Measurements from ENCODE around the gene NCOA3.

NCOA3 gene

DNA sequence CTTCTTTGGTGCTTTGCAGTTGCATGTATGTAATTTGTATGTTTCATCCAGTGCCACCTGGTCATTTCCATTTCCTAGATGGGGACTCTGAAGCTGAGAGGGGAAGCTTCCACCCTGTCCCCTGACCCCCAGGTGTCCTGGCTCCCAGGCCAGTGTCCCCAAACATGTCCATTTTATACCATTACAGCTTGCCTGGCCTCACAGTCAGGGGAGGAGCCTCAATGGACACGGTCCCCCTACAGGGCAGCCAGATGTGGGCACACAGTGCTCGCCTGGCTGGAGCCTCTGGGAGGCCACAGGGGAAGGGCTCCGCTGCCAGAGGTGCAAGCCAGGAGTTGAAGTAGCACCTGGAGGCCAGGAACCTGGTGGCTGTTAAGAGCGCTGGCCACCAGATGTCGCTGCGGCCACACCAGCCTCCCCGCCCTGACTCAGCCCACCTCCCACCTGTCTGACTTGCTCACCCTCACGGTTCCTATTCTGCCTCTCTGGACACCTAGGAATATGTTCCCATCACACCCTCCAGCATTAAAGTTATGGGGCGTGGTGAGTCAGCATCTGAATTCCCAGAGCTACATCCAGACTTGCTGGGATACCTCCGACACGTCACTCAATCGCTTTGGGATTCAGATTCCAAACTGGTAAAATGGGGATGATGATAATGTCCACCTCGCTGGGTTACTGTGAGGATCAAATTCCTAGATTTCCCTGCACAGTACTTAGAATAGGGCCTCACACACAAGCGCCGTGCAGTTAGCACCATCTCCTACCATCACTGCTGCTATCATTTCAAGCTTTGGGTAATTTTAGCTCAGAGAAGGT is 176.2 kb downstream of the NCOA3 start:
- peak; percentile 47 for DNase-seq (ENCODE audit: low spot score)

DNA sequence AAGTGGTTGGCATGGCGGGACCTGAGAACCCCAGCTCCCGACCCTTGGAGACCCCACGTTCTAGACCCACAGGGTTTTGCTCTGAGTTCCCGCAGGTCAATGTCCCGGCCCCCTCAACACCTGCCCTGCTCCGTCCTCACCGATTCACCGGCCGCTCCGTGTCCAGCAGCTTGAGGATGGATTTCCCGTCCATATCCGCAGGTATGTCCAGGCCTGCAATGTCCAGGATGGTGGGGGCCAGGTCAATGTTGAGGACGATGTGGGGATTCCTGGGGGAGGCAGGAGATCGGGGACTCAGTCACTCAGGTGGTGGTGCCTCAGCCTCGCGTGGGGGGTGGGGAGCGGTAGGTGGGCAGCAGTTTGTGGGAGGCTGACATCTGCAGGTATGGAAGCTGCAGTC is 176.8 kb downstream of the NCOA3 start:
- no peak for DNase-seq (ENCODE audit: low spot score)

DNA sequence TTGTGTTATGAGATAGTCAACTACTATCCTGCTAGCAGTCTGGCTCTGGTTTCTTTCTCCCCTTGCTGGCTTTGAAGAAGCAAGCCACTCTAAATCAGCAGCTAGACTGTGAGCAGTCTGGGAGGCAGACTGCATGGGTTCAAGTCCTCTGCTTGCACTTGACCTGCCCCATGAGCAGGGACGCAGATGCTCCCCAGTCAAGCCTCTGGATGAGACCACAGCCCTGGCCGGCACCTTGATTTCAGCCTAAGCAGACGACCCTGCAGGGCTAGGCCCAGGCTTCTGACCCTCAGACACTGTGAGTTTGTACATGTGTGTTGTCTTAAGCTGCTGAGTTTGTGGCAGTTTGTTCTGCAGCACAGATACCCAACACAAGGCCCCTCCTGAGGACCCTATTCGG is 177.8 kb downstream of the NCOA3 start:
- DNase-seq (ENCODE audit: low spot score), result no peak

DNA sequence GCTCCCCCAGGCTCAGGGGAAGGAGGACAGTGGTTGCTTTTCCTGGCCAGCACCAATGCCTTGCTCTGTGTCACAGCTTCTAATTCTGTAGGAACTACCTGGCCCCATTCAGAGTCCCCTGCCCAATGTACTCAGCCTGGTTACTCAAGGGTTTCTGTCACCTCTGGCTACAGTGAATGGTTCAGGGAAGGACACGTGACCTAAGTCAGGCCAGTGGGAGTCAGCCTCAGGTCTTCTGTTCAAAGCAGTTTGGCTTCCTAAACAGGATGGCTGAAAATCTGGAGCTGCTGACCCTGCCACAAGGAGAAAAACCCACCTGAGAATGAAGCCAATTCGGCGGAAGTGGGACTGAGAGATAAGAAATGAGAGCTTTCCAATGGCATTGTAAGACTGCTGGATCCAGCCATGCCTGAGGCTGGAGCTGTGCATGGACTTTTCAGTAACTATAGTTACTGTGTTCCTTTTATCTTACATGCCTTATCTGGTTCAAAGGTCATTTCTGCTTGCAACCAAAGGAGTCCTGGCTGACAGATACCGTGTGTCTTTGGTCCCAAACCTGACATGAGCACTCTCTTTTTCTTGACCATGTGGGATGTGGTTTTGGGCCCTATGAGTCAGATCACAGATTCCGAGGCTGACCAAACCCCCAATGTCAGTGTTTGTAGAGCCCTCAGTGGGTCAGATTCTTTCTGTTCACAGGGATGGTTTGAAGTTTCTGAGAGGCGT is 179.3 kb downstream of the NCOA3 start:
- DNase-seq (ENCODE audit: low spot score), result no peak

DNA sequence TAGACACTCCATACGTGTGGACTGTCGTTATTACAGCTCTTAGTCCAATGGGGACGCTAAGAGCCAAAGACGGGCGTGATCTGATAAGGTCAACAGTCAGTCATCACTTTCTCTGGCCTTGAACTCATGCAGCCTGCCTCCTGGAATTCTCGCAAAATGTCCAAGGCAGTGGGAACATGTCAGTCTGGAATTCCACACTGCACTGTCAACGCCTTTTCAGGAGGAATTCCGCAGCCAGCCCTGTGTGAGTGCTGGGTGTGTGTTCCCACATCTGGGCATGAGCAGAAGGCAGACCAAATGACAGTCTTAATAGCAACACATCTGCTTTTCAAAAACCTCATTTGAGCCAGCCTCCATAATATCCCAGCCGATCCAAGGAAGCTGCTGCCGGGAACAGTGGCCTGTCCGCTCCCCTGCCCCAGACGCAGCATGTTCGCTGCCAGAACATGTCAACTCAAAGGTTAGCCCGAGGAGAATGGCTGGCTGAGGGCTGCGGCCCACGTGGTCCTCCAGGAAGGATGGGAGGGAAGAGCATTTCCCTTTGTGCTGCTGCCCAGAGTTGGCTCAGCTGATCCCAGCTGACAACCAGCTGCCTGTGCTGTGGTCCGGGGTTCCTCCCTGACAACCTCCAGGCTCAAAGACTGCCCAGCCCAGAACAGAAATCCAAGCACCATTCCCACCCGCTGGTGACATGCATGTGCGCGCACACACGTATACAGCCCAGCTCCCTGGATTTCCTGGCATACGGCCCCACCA is 180.5 kb downstream of the NCOA3 start:
- DNase-seq (ENCODE audit: low spot score), result peak; percentile 81

DNA sequence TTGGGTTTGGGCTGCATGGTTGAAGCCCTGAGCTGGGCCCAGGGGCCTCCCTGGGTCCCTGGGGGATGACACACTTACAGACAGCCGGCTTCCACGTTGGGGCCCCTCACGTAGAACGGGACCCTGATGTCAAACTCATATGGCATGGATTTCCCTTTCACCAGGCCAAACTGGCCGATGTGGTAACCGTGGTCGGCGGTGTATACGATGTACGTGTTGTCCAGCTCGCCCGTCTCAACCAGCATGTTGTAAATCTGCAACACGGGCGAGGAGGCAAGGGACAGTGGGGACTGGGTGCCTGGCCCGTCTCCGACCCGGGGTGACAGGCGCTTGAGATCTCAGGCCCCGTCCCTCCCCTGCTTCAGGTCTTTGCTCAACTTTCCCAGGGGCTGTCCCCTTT is 181.2 kb downstream of the NCOA3 start:
- no peak for DNase-seq (ENCODE audit: low spot score)

DNA sequence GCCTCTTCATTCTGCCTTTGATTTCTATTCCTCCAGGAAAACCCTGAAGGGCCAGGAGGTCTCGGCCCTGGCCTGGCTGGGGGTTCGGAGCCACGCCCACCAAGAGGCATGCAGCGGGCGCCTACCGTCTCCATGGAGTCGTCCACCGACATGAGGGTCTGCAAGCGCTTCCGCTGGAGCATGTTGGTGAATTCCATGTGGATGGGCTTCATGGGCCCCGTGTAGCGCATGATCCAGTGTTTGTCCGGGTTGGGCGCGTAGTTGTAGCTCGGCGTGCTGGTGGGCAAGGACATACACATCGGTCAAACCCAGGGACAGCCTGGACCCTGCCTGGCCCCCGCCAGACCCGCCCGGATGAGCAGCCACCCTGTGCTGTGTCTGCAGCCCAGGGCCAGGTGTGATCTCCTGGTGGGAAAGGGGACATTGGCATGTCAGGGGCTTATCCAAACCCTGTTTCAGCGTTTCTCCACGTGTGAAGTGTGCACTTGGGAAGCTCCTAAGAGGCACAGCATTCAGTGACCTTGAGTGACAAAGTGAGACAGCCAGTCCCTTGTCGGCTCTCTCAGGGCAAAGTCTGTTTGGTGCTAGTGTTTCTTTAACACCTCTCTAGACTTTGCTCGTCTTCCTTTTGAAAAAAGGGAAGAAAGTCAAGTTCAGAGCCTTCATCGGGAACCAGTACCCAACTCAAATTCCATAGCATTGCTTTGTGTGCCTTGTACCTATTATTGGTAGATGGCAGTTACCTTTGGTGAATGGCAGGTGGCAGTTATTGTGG is 182.8 kb downstream of the NCOA3 start:
- no peak for DNase-seq (ENCODE audit: low spot score)

DNA sequence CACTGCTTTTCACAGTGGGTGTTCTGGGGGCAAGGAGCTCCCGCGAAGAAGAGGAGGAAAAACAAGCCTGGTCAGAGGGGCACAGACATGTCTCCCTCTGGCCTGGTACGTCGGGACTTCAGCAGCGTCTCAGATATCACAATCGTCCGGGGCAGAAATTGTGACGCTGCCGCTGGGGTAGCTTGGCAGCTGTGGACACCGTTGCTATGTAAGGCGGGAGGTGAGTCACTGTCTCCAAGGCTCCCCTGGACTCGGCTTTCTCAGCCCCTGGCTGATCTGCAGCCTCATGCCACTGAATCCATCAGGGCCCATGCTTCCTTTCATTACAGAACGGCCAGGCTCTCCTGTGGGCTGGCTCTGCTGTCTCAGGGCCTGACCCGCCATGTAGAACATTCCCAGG is 184.9 kb downstream of the NCOA3 start:
- DNase-seq (ENCODE audit: low spot score), result no peak

DNA sequence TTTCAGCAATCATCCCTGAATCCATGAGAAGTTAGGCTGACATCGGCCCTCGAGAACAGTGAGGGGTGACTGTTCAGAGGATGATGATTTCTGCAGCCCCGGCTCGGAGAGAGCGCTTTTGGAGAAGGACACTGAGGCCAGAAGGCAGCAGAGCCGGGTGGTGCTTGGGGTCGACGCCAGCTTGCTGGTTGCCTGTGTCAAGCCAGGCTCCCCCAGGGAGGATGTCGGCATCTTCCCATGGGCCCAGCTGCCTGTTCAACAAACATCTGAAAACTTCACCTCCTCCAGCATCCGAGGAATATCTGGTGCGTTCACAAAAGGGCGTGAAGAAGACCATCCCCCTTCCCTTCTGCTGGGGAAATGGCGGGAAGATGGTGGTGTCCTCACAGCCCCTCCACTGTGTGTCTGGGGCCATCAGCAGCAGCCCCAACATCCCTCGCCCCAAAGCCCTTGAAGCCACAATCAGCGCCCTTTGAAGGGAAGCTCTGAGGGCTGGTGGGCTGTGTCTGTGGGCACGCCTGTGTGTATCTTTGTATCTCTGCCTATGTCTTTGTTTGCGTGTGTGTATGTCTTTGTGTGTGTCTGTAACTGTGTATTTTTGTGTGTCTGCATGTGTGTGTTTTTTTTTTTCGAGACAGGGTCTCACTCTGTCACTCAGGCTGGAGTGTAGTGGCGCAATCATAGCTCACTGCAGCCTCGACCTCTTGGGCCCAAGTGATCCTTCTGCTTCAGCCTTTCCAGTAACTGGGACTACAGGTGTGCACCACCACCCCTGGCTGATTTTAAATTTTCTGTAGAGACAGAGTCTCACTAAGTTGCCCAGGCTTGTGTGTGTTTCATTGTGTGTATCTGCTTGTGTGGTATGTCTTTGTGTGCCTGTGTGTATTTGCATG is 185.7 kb downstream of the NCOA3 start:
- no peak for DNase-seq (ENCODE audit: low spot score)

DNA sequence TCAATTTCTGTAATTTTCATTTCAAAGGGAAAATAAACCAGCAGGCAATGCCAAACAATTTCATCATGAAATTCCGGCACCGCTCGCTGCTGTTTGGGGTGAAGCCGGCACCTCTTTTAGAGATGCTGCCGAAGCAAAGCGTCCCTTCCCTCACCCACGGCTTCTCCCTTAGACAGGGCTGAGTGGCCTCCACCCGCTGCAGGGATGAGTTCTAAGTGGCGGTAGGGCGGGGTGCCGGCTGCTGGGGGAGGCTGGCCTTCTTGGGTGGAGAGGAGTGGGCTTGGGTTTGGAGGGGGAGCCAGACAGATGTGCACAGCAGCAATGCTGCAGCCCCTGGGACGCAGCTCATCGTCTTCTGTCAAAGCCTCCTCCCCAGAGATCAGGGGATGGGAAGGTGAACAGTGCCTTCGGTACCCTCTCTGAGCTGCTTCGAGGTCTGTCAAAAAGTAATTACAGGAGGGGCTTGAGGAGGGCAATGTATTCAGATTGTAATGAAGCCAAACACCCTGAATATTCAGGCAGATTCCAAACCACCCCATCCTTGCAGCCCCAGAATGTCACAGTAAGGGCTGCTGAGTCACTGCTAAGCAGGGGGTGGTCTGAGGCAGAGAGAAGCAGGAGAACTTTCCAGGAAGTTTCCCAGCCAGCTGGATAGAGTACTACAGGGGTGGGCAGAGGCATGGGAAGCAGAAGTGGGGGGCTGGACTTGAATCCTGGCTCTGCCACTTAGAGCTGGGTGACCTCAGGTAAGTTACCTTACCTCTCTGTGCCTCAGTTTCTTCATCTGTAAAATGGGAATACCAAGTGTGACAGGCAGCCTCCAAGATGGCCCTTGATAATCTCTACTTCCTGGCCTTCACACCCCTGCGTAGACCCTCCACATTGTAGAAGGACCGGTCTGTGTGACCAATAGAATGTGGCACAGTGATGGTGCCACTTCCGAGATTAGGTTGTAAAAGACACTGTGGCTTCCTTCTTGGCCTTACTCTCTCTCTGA is 187.0 kb downstream of the NCOA3 start:
- no peak for DNase-seq (ENCODE audit: low spot score)

DNA sequence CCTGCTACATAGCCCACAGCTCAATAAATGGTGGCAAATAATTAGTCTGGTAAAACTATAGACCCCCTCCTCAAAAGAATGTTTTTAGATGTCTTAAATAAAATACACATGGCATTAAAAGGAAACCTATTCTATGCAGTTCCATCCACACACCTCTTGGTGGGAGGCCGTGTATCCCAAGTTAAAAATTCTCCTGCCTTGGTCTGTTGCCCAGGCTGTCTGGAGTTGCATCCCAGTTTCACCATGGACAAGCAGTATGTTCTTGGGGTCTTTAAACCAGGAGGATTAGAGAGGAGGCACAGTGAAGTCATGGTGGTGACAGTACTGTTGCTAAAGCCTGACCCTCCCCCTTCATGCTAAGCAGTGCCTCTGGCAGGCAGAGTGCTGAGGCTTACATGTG is 188.0 kb downstream of the NCOA3 start:
- DNase-seq (ENCODE audit: low spot score), result no peak

DNA sequence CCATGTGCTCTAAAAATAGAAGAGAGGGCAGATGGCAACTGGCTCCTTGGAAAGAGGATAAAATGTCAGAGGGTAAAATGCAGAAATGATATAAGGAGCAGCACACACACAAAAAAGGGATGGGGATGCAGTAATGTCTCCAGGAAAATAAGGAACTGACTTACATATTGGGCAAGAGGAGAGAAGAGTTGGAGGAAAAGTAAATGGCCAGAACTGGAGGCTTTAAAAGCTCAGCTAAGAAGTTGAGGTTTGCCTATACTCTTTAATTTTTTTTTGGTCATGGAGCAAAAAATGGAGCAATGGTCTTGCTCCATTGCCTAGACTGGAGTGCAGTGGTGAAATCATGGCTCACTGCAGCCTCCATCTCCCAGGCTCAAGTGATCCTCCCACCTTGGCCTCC is 189.9 kb downstream of the NCOA3 start:
- DNase-seq (ENCODE audit: low spot score), result no peak

DNA sequence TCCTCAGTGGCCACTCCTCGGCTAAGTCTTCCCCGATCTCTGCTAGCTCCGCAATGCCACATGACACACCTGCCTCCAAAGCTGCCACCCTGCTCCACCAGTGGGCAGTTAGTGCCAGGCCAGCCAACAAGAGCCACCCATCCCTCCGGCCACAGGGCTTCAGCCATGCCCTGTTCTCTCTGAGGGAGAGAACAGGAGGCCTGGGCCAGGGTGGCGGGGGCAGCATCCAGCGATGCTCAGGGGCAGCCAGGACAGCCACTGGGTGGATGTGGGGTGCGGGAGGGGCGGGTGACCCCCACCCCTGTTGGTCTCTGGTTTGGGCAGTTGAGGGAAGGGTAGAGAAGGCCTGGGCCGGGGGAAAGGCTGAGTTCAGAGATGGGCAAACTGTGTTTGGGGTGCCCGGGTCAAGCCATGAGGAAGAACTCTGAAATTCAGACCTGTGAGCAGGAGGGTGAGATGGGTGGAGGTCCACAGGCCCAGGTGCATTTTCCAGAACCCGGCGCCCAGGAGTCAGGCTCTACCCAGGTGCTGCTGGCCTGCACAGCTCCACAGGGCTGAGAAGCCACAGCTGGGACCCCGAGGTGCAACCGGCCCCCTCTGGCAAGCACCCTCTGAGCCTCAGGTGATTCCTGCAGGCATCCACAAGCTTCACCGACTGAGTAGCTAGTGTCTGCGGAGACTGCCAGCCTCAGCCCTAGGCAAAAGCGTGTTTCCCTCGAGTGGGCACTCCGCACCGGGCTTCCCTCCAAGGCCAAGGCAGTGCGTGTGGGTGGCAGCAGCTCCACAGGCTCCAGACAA is 192.5 kb downstream of the NCOA3 start:
- DNase-seq (ENCODE audit: low spot score), result no peak

DNA sequence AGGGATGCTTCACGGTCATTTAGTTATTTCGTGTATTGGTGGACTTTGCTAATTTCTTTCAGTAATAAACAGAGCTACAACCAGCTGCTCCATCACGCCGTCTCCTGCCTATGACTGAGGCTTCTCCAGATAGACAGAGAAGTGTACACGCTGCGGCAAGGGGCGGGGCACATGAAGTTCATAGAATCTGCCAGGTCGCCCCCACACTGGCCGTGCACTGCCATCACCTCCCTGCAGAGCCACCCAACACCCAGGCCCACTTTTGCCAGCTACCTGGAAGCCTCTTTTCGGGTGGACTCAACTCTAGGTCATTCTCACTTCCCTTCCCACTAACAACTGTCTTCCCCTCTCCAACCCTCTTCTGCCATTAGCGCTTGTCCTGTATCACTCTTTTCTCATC is 195.2 kb downstream of the NCOA3 start:
- no peak for DNase-seq (ENCODE audit: low spot score)

DNA sequence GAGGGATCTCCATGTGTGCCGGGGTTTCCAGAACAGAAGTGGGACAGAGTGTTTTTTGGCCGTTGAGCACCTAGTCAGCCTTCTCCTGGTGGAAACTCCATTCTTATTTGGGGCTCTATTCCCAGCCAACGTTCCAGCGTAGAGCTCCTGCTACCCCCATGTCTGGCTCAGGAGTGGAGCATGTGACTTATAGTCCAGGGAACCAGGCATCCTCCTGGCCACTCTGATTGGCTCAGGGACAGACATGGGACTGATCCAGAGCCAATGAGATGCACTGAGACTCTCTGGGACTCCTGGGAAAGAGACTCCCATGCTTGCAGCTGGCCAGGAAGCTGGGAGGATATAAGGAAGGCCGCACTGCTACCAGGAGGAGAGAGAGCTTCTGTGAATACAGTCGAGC is 196.5 kb downstream of the NCOA3 start:
- no peak for DNase-seq (ENCODE audit: low spot score)

DNA sequence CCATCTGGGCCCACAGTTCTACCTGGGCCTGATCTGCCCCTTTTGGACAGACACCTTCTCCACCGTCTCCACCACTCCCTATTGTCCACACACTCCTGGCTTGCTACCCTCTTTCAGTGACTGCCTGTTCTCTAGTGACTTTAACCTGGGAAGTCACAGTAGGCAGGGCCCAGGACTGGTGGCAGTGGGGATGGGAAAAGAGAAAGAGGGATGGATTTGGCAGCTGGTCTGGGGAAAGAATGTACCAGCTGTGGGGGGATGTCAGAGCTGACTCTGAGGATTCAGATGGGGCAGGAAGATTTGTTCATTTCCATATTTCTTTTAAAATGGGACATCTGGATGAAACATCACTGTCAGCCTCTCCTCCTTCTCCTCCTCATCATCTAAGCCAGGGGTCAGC is 198.1 kb downstream of the NCOA3 start:
- no peak for DNase-seq (ENCODE audit: low spot score)

DNA sequence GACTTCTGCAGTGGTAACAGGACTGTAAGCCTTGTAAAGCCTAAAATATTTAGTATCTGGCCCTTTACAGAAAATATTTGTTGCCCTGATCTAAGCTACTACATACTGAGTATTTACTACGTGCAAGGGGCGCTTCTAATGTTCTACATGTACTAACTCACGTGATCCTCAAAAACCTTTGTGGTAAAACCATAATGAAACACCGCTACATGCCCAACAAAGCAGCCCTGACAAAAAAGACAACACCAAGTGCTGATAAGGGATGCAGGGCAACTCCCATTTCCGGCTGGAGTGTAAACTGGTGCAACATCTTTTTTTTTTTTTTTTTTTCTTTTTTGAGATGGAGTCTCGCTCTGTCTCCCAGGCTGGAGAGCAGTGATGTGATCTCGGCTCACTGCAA is 198.6 kb downstream of the NCOA3 start:
- no peak for DNase-seq (ENCODE audit: low spot score)

DNA sequence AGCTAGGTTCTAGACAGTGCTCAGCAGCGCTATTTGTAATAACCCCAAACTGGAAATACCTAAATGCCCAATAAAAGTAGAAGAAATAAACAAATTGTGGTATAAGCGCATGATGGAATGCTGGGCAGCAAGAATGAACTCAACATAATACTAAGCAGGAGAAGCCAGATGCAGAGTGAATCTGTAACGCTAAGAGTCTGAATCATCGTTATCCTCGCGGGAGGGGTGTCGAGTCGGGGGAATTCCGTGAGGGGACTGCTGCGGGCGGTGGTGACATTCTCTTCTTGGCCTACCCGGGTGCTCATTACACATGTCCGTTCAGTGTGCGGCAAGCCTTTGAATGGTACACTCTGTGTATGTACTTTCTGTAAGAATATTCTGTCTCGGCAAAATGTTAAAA is 199.9 kb downstream of the NCOA3 start:
- peak; percentile 59 for DNase-seq (ENCODE audit: low spot score)

DNA sequence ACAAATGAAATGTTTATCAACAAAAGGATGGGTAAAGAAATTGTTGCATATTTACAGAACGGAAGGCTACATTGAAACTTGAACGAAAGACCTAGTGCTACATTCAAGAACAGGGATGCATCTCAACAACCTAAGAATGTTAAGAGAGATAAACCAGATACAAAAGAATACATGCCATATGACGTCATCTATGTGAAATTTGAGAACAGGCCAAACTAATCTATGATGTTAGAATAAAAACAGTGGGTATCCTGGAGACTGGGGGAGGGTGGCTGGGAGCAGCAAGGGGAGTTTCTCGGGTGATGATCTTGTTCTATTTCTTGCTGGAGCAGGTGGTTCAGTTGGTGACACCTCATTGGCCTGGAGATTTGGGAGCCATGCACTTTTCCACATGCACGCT is 202.1 kb downstream of the NCOA3 start:
- no peak for DNase-seq (ENCODE audit: low spot score)
